Erythroblast (primary cell): Measurements from ENCODE around the gene LMNTD2.

Experiments used
- DNase-seq, 2 experiments: peaks; one replicate each; lab custom pipeline; 2025; lab: John Stamatoyannopoulos, UW
- GATA1 ChIP-seq: IDR thresholded peaks from 2 replicates; pipeline ENCODE4 v1.6.1; 2011; ENCODE audit warnings: low read depth, mild to moderate bottlenecking, control low read depth, low read length, moderate library complexity
- POLR2A ChIP-seq: IDR thresholded peaks from 2 replicates; pipeline ENCODE4 v1.6.1; 2011; ENCODE audit warnings: mild to moderate bottlenecking, low read length

LMNTD2 gene

GRCh38 chr11:516400-516799 is 44.1 kb downstream of the LMNTD2 start:
- DNase-seq = no peak
- TF ChIP-seq POLR2A (no peak), GATA1 (no peak)

DNA sequence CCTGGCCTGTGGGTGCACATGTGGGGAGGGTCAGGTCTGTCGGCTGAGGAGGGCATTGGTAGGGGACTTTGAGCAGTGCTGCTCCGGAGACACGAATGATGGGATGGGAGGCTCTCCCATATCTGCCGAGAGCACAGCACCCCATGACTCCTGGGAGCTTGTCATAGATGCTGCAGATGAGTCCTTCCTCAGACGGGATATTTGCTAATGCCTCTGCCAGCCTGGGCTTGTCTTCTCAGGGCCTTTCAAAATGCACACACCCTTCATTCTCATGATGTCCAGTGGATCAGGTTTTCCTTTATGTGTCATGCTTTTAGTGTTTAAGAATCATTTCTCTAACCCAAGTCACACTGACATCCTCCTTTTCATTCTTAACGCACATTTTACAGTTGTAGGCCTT is 45.4 kb downstream of the LMNTD2 start:
- DNase-seq = no peak
- TF ChIP-seq GATA1 (no peak), POLR2A (no peak)

DNA sequence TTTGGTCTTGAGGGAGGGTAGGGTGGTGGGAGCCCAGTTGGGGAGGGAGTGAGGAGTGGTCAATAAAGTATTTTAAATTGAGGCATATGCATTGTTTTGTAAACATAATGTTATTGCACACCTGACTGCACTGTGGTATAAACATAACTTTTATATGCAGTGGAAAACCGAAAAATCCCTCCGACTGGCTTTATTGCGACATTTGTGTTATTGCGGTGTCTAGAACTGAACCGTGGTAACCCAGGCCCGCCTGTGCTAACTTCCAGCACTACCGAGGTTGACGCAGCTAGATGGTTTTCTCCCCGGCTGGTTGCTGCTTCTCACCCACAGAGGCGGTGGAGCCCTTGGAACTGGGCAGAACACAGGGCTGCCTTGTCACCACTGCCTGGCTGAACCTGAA is 45.9 kb downstream of the LMNTD2 start:
- DNase-seq = no peak
- TF ChIP-seq POLR2A (no peak), GATA1 (no peak)

DNA sequence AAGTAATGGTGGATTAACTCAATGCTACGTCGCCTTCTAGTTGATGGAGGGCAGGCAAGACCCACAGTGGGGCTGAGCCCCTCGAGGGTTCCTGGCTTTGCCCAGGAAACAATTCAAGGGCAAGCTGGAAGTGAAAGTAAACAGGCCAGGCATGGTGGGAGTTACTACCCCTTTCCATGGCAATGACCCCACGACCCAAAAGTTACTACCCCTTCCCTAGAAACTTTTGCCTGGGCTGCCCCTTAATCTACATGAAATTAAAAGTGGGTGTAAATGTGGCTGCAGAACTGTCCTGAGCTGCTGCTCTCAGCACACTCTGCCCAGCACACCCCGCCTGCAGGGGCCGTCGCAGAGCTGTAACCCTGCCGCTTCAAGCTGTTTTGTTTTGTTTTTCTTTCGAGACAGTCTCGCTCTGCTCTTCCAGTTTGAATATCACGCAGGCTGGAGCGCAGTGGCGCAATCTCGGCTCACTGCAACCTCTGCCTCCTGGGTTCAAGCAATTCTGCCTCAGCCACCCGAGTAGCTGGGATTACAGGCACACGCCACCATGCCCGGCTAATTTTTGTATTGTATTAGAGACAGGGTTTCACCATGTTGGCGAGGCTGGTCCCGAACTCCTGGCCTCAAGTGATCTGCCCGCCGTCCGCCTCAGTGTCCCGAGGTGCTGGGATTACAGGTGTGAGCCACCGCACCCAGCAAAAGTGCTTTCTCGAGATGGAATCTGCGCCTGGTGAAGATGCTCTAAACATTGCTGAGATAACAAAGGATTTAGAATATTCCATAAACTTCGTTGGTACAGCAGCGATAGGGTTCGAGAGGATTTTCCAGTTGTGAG is 47.6 kb downstream of the LMNTD2 start:
- TF ChIP-seq GATA1 = no peak
- no peak for TF ChIP-seq POLR2A
- DNase-seq = no peak

DNA sequence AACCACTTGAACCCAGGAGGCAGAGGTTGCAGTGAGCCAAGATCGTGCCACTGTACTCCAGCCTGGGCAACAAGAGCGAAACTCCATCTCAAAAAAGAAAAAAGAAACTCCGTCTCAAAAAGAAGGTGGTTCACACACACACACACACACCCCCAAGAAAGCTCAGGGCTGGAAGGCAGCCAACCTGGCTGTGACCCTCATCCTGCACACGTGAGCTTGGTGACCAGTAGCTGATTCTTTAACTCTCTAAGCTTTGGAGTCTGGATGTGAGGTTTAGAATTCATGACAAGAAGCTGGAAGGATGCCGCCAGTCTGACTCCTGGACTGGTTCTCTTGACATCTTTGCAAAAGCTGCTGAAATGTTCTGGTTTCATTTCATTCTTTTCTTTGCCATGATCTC is 51.6 kb downstream of the LMNTD2 start:
- TF ChIP-seq GATA1 (no peak), POLR2A (no peak)
- no peak for DNase-seq

DNA sequence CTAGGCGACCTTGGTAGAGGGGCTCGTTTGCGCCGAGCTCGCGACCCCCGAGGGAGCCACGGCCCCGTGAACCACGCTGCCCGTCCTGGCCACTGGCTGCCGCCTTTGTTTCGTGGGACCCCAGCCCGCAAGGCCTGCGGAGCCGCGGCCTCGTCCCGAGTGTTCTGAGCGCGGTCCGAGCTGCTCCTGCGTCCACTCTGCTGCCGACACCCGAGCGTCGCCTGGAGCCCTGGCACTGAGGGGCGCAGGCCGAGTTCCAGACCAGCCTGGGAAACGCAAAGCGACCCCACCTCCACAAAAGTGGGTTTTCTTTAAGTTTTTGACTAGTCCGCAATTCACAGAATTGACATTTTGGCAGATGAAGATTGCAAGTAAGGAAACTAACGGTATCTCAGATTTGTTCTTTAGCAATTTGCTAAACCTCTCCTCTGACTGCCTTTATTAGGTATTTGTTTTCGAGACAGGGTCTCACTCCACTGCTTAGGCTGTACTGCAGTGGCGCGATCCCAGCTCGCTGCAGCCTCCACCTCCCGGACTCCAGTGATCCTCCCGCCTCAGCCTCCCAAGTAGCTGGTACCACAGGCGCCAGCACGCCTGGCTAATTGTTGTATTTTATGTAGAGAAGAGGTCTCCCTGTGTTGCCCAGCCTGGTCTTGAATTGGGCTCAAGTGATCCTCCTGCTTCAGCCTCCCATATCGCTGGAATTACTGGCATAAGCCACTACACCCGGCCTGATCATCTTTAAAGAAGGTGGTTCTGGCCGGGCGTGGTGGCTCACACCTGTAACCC is 52.6 kb downstream of the LMNTD2 start:
- no peak for DNase-seq
- TF ChIP-seq GATA1 (no peak), POLR2A (no peak)

DNA sequence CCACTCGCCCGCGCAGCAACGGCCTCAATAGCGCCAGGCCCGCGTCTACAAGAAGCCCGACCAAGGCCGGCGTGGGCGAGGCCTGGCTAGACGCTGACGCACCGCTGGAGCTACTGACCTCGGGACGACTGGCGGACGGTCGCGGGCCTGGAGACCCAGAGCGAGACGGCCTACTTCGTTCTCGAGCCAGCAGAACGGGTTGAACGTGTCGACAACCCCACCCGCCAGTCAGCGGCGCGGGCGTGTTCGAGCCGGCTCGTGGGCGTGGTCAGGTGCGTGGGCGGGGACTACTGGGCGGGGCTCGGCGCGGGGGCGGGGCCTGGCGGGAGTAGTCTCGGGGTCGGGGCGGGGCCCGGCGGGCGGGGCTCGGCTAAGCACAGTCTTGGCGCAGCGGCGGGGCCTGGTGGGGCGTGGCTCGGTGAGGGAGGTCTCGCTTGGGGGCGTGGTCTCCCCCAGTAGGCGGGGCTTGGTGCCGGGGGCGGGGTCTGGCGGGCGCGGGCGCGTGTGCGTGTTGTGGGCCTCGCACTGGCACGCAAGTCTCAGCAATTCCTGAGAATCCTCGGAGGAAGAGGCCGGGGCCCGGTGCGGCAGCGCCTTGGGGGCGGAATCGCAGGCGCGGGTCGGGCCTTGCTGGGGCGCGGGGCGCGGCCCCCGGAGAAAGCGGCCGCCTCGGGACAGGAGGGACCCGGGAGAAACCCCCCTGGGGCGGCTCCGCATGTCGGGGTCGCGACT is 53.4 kb downstream of the LMNTD2 start, which contains the start of gene RNH1:
RNH1 (minus strand) TSS at position 248 of the 732 bp plus-strand sequence. CDS start 5,080 bp downstream, outside the sequence.
- TF ChIP-seq GATA1 (no peak), POLR2A (no peak)
- DNase-seq = peak; percentile 97 to 99

DNA sequence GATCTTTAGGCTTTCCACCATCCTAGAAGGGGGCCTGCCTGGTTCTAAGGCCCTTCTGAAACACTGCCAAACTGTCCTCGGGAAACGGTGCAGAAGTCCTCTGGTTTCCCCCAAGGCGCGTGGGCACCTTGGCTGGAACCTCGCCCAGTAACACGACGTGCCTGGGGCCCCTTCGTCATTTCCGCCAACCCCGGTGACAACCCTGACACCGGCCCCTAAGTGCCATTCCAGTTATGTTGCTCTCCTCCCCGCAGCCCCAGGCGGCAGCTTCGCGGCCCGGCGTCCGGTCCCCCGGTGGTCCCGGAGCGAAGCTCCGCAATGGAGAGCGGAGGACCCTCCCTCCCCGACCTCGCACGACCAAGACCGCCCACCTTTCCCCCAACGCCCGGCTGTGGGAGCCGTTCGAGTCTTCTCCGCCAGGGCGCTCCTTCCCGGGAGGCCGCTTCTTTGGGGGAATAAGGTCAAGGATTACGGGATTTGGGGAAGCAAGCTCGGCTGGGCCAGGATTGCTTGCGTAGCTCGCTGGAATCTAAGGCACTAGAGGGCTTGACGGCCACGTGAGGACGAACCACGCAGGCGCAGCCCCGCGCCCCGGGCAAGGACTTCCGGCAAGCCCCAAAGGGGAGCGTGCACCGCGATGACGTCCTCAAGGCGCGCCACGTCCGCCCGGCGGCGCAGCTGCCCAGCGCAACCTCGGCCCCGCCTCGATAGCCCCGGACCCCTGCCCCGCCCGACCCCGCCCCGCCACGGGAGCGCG is 54.1 kb downstream of the LMNTD2 start:
- TF ChIP-seq POLR2A (peak; percentile 85), GATA1 (no peak)
- peak; percentile 99 for DNase-seq

GRCh38 chr11:504994-505344 is 55.6 kb downstream of the LMNTD2 start:
- DNase-seq = no peak
- TF ChIP-seq GATA1 = no peak
- no peak for TF ChIP-seq POLR2A
